Cardiac muscle cell (in vitro differentiated cells and primary cell): ENCODE data around the gene MIDN. TPM values are rescaled to one million over a fixed set of nuclear protein-coding genes. Genes with fewer than 3 reads are reported as not detected.

ENCODE experiments used
- DNase-seq, 2 donors: peaks; one replicate each; pipeline versions ENCODE4 v3.0.0 to v3.0.0-alpha.2; 2010 to 2017; ENCODE audit warnings: low read depth in 1 of 2, low spot score in 1 of 2
- H3K27ac ChIP-seq: fragments of 200-600 bp; sonication (generic); 2 replicates; pipeline ENCODE4 v1.5.1; 2016
- H3K27me3 ChIP-seq: fragments of 200-600 bp; sonication (generic); 2 replicates; pipeline ENCODE4 v1.6.0; 2016; ENCODE audit warnings: control low read depth
- H3K36me3 ChIP-seq: fragments of 200-600 bp; sonication (generic); 2 replicates; pipeline ENCODE4 v1.5.1; 2016; ENCODE audit warnings: control low read depth
- H3K4me1 ChIP-seq: fragments of 200-600 bp; sonication (generic); 2 replicates; pipeline ENCODE4 v1.8.1; 2017; ENCODE audit warnings: low read depth, mild to moderate bottlenecking, mixed run types
- H3K4me3 ChIP-seq: fragments of 200-600 bp; sonication (generic); 2 replicates; pipeline ENCODE4 v1.5.1; 2016; ENCODE audit warnings: mild to moderate bottlenecking
- H3K9me3 ChIP-seq: fragments of 200-600 bp; sonication (generic); 2 replicates; pipeline ENCODE4 v1.5.1; 2017; ENCODE audit warnings: low read depth, mild to moderate bottlenecking, control low read depth
- polyA plus RNA-seq: library from polyadenylated mRNA; unstranded; fragments of >200 nt; fragmentation: Nextera tagmentation; extraction: Ambion mirVana; gene quantifications from 2 replicates; pipeline ENCODE4 v1.2.1, GENCODE V29; 2016
- total RNA-seq: library from RNA; depleted of rRNA; stranded (reverse); fragments of >200 nt; gene quantifications from 2 replicates; pipeline ENCODE4 v1.2.3, GENCODE V29; 2016
- TF ChIP-seq, protein P1 (sequence below): IDR thresholded peaks from 2 replicates; pipeline ENCODE4 v1.5.1; 2012; ENCODE audit warnings: low read depth, mild to moderate bottlenecking, low read length

MIDN gene
- total and polyA plus RNA-seq, 2 experiments from 2014 or later: 58.1 to 89.2 TPM

- Histone ChIP-seq H3K4me3 (no peak overlapping the region), H3K4me1 (no peaks in the 10 kb centered on the region), H3K27ac (no peak overlapping the region), H3K27me3 (no peaks in the 10 kb centered on the region), H3K36me3 (no peaks in the 10 kb centered on the region), H3K9me3 (no peaks in the 10 kb centered on the region)
- DNase-seq: no peak
- TF ChIP-seq, protein P1, sequence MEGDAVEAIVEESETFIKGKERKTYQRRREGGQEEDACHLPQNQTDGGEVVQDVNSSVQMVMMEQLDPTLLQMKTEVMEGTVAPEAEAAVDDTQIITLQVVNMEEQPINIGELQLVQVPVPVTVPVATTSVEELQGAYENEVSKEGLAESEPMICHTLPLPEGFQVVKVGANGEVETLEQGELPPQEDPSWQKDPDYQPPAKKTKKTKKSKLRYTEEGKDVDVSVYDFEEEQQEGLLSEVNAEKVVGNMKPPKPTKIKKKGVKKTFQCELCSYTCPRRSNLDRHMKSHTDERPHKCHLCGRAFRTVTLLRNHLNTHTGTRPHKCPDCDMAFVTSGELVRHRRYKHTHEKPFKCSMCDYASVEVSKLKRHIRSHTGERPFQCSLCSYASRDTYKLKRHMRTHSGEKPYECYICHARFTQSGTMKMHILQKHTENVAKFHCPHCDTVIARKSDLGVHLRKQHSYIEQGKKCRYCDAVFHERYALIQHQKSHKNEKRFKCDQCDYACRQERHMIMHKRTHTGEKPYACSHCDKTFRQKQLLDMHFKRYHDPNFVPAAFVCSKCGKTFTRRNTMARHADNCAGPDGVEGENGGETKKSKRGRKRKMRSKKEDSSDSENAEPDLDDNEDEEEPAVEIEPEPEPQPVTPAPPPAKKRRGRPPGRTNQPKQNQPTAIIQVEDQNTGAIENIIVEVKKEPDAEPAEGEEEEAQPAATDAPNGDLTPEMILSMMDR: no peak
These were observed 59.4 kb downstream of the MIDN start for GRCh38 chr19:1307755-1308303.

DNA sequence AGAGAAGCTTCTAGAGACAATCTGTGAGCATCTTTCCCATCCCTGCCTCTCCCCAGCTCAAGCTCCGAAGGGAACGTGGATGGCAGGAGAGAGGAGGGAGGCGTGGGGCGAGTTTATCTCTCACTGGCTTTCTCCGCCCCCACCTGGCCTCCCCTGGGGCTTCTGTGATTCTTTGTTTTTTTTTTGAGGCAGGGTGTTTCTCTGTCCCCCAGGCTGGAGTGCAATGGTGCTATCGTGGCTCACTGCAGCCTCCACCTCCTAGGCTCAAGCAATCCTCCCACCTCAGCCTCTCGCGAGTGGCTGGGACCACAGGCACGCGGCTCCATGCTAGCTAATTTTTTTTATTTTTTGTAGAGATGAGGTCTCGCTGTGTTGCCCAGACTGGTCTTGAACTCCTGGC lies 60.3 kb downstream of the MIDN start:
- no peak overlapping the region for H3K4me3 ChIP-seq
- TF ChIP-seq, protein P1: no peak
- no peaks in the 10 kb centered on the region for H3K4me1 ChIP-seq
- H3K27ac ChIP-seq: no peak overlapping the region
- no peaks in the 10 kb centered on the region for H3K36me3 ChIP-seq
- H3K27me3 ChIP-seq: no peaks in the 10 kb centered on the region
- DNase-seq: no peak
- no peaks in the 10 kb centered on the region for H3K9me3 ChIP-seq

Other genes with a start within 250 kb of the MIDN start
- 5.4 and 8.5 TPM in 2 replicates for gene GRIN3B, start 248.2 kb upstream of the MIDN start, total RNA-seq
- gene GRIN3B, start 248.2 kb upstream of the MIDN start, polyA plus RNA-seq: 3.0 and 4.9 TPM in 2 replicates
- gene TMEM259, start 227.5 kb upstream of the MIDN start, total RNA-seq: 228 and 370 TPM in 2 replicates
- 403 and 445 TPM in 2 replicates for gene TMEM259, start 227.5 kb upstream of the MIDN start, polyA plus RNA-seq
- not detected in 2 replicates for gene RNU6-2, start 227.1 kb upstream of the MIDN start, total RNA-seq
- not detected in 2 replicates for gene RNU6-2, start 227.1 kb upstream of the MIDN start, polyA plus RNA-seq
- gene CNN2, start 222.0 kb upstream of the MIDN start, total RNA-seq: 158 TPM in 2 replicates
- gene CNN2, start 222.0 kb upstream of the MIDN start, polyA plus RNA-seq: 183 and 185 TPM in 2 replicates
- gene ABCA7, start 208.5 kb upstream of the MIDN start, total RNA-seq: 43.6 and 44.0 TPM in 2 replicates
- gene ABCA7, start 208.5 kb upstream of the MIDN start, polyA plus RNA-seq: 36.8 and 60.4 TPM in 2 replicates
- gene ARHGAP45, start 181.4 kb upstream of the MIDN start, total RNA-seq: 88.6 and 133 TPM in 2 replicates
- gene ARHGAP45, start 181.4 kb upstream of the MIDN start, polyA plus RNA-seq: 39.3 and 67.5 TPM in 2 replicates
- gene POLR2E, start 153.2 kb upstream of the MIDN start, total RNA-seq: 371 and 410 TPM in 2 replicates
- gene POLR2E, start 153.2 kb upstream of the MIDN start, polyA plus RNA-seq: 409 and 487 TPM in 2 replicates
- gene GPX4, start 144.6 kb upstream of the MIDN start, total RNA-seq: 759 and 903 TPM in 2 replicates
- 826 and 860 TPM in 2 replicates for gene GPX4, start 144.6 kb upstream of the MIDN start, polyA plus RNA-seq
- gene SBNO2, start 74.3 kb upstream of the MIDN start, total RNA-seq: 23.0 and 28.5 TPM in 2 replicates
- 6.8 and 11.8 TPM in 2 replicates for gene SBNO2, start 74.3 kb upstream of the MIDN start, polyA plus RNA-seq
- 140 and 180 TPM in 2 replicates for gene STK11, start 42.8 kb upstream of the MIDN start, total RNA-seq
- 122 and 154 TPM in 2 replicates for gene STK11, start 42.8 kb upstream of the MIDN start, polyA plus RNA-seq
- 21.1 and 29.1 TPM in 2 replicates for gene CBARP, start 10.6 kb upstream of the MIDN start, total RNA-seq
- gene CBARP, start 10.6 kb upstream of the MIDN start, polyA plus RNA-seq: 22.1 and 30.6 TPM in 2 replicates
- 188 and 355 TPM in 2 replicates for gene ATP5F1D, start 6.8 kb upstream of the MIDN start, total RNA-seq
- gene ATP5F1D, start 6.8 kb upstream of the MIDN start, polyA plus RNA-seq: 505 and 638 TPM in 2 replicates
- gene CIRBP, start 20.7 kb downstream of the MIDN start, total RNA-seq: 1,112 and 2,236 TPM in 2 replicates
- 716 and 851 TPM in 2 replicates for gene CIRBP, start 20.7 kb downstream of the MIDN start, polyA plus RNA-seq
- gene FAM174C, start 26.9 kb downstream of the MIDN start, total RNA-seq: 31.2 and 44.9 TPM in 2 replicates
- 34.0 and 34.4 TPM in 2 replicates for gene FAM174C, start 26.9 kb downstream of the MIDN start, polyA plus RNA-seq
- gene EFNA2, start 37.3 kb downstream of the MIDN start, total RNA-seq: 13.0 and 16.9 TPM in 2 replicates
- gene EFNA2, start 37.3 kb downstream of the MIDN start, polyA plus RNA-seq: 0.34 and 0.44 TPM in 2 replicates
- 264 and 266 TPM in 2 replicates for gene NDUFS7, start 135.3 kb downstream of the MIDN start, total RNA-seq
- gene NDUFS7, start 135.3 kb downstream of the MIDN start, polyA plus RNA-seq: 455 and 472 TPM in 2 replicates
- 197 and 231 TPM in 2 replicates for gene GAMT, start 153.0 kb downstream of the MIDN start, total RNA-seq
- gene GAMT, start 153.0 kb downstream of the MIDN start, polyA plus RNA-seq: 180 and 231 TPM in 2 replicates
- gene DAZAP1, start 159.0 kb downstream of the MIDN start, total RNA-seq: 103 and 112 TPM in 2 replicates
- 41.8 and 43.0 TPM in 2 replicates for gene DAZAP1, start 159.0 kb downstream of the MIDN start, polyA plus RNA-seq
- gene RPS15, start 189.8 kb downstream of the MIDN start, total RNA-seq: 3,563 and 6,817 TPM in 2 replicates
- 1,008 and 1,129 TPM in 2 replicates for gene RPS15, start 189.8 kb downstream of the MIDN start, polyA plus RNA-seq
- 0.42 and 1.3 TPM in 2 replicates for gene APC2, start 201.5 kb downstream of the MIDN start, total RNA-seq
- 0.27 and 0.94 TPM in 2 replicates for gene APC2, start 201.5 kb downstream of the MIDN start, polyA plus RNA-seq
- gene C19orf25, start 230.6 kb downstream of the MIDN start, total RNA-seq: 52.4 and 81.5 TPM in 2 replicates
- 56.9 and 84.9 TPM in 2 replicates for gene C19orf25, start 230.6 kb downstream of the MIDN start, polyA plus RNA-seq
- 11.2 and 28.6 TPM in 2 replicates for gene PCSK4, start 241.8 kb downstream of the MIDN start, total RNA-seq
- 9.6 and 19.2 TPM in 2 replicates for gene PCSK4, start 241.8 kb downstream of the MIDN start, polyA plus RNA-seq
- gene REEP6, start 242.6 kb downstream of the MIDN start, total RNA-seq: 52.7 and 72.5 TPM in 2 replicates
- 74.7 and 99.8 TPM in 2 replicates for gene REEP6, start 242.6 kb downstream of the MIDN start, polyA plus RNA-seq